Spleen (tissue), 7 donors: ENCODE measurements around the gene SRSF6.

Experiments
- CTCF ChIP-seq, 11 experiments: fragments of 200-600 bp in 7 of 11; fragments of 450-650 bp in 4 of 11; sonication (generic) in 4 of 11; IDR thresholded peaks in 8 of 11; conservative IDR thresholded peaks in 3 of 11; 1 replicate in 7 of 11; 2 replicates in 4 of 11; pipeline versions ENCODE4 v1.4.0 to v1.8.0; 2016 to 2021; ENCODE audit warnings: antibody characterized with exemption in 11 of 11, inconsistent platforms in 4 of 11, mild to moderate bottlenecking in 1 of 11
- POLR2A ChIP-seq, 3 donors: fragments of 450-650 bp; IDR thresholded peaks; one replicate each; pipeline ENCODE4 v1.5.1; 2017; ENCODE audit warnings: antibody characterized with exemption in 3 of 3, mild to moderate bottlenecking in 1 of 3
- donor health status: DM: no; HTN: no; CAD: no; lungs with moderate emphysema.
- donor health status: DM: no; HTN: no; CAD: no.
- donor health status: DM: no; HTN: no; CAD: no.

DNA sequence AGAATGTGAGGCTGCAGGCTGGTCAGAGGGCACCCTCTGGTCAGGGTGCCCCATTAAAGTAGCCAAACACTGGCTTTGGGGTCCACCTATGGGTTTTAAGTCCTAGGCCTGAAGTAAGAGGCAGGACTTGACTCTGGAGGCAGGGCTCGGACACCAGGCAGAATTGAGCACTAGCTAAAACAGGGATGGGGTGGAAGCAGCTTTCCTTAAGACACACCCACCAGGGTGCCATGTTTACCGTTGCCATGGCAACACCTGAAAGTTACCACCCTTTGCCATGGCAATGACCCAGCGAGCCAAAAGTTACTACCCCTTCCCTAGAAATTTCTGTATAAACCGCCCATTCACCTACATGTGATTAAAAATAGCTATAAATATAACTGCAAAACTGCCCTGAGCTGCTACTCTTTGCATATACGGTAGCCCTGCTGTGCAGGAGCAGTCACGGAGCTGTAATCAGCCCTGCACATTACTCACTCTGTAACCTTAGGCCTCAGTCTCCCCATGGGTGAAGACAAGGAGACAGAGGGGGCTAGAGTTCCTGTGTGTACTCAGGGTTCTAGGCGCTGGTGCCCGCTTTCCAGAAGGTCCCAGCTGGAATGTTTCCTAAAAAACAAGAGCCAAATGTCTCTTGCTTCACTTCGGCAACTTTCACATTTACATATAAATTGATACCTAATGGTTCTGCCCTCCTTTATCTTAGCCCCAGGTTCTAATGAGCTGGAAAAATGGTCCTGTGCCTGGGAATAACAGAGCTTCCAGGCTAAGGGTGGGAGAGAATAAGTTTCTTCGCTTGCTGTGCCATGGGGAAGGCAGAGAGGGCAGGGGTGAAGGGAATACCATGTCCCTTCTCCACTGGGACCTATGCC, 27.2 kb upstream of the SRSF6 start:
- TF ChIP-seq CTCF (IDR thresholded peaks at IDR 0.05 in 8 of 11, conservative IDR thresholded peaks at IDR 0.05 in 3 of 11), result no peak
- no peak for TF ChIP-seq POLR2A (IDR thresholded peaks at IDR 0.05)
